ENCODE measurements around the gene CALML4. TPM values are rescaled to one million over a fixed set of nuclear protein-coding genes. Genes with fewer than 3 reads are reported as not detected.

Gene CALML4
- total RNA-seq, 1 donor, result 5.2 TPM

DNA sequence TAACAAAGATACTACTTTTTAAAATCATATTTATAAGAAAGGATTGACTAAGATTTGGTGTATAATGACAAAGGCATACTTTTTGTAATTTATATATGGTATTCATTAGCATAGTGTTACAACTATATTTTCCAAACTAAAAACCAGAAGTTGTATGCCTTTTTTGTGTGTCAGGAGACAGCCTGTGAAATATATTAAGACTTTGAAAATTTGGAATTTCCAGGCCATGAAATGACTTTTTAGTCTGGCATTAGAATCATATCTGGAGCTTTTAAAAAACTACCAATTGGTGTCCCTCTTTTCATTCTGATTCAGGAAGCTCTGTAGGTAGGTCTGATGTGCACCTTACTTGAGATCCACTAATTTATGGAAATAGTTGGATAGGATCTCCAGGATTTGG lies 41.9 kb downstream of the CALML4 start:
- Histone ChIP-seq H3K27me3 (ENCODE audit: insufficient read depth, low read length) (no peaks in the 10 kb centered on the region), H3K4me3 (ENCODE audit: low read length) (no peak overlapping the region), H3K9me3 (ENCODE audit: low read depth, low read length) (no peaks in the 10 kb centered on the region), H3K4me1 (ENCODE audit: insufficient read depth, low read length) (no peaks in the 10 kb centered on the region)

DNA sequence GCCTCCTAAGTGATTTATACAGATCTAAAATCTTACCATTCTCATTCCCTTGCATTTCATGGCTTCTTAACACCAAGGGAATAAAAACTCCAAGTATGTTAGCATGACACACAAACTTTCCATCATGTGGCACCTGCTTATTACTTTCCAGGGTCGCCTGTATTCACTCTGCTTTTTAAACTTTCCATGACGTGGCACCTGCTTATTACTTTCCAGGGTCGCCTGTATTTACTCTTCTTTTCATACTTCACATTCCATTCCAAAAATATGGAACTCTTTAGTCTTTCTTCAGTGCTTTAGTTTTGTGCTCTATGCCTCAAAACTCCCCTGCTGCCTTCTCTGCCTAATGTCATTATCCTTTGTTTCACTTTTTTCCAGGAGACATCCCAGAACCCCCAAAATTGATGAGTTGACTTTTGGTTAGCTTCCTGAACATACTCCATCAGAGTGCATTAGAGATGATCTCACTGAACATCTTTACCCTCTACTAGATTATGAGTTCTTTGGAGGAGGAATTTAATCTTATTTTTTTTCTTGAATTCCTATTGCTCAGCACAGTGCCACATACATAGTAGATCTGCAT lies 47.0 kb downstream of the CALML4 start:
- H3K27me3 ChIP-seq (ENCODE audit: insufficient read depth, low read length), result no peaks in the 10 kb centered on the region
- H3K4me1 ChIP-seq (ENCODE audit: insufficient read depth, low read length), result no peaks in the 10 kb centered on the region
- H3K4me3 ChIP-seq (ENCODE audit: low read length), result no peak overlapping the region
- H3K9me3 ChIP-seq (ENCODE audit: low read depth, low read length), result no peaks in the 10 kb centered on the region

- Histone ChIP-seq H3K27me3 (ENCODE audit: insufficient read depth, low read length) (no peaks in the 10 kb centered on the region), H3K9me3 (ENCODE audit: low read depth, low read length) (no peaks in the 10 kb centered on the region), H3K4me3 (ENCODE audit: low read length) (no peak overlapping the region)
Observed at GRCh38 chr15:68157074-68157473, 48.1 kb downstream of the CALML4 start.

GRCh38 chr15:68154923-68155559 lies 50.1 kb downstream of the CALML4 start:
- Histone ChIP-seq H3K27me3 (ENCODE audit: insufficient read depth, low read length) (no peaks in the 10 kb centered on the region), H3K4me1 (ENCODE audit: insufficient read depth, low read length) (no peaks in the 10 kb centered on the region), H3K4me3 (ENCODE audit: low read length) (no peak overlapping the region), H3K9me3 (ENCODE audit: low read depth, low read length) (no peaks in the 10 kb centered on the region)

More at GRCh38 chr15:68157074-68157473, 48.1 kb downstream of the CALML4 start:
- H3K4me1 ChIP-seq (ENCODE audit: insufficient read depth, low read length), result no peaks in the 10 kb centered on the region

DNA sequence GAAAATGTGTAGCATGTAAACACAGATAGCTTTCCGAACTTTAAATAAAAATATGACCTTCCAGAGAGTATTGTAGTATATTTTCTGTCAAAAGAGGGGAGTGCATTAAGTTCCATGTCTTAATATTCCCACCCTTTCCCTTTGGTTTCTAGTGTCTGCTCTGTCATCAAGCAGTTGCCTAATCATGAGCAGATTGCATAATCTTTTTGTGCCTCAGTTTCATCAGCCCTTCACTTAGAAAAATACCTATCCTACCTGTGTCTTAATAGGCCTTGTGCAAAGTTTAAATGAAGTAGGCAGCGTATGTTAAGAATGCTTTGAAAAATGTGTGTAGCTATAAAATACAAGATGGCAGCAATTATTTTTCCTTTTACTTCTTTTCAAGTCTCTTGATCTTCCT lies 52.8 kb downstream of the CALML4 start:
- no peaks in the 10 kb centered on the region for H3K4me1 ChIP-seq (ENCODE audit: insufficient read depth, low read length)
- no peak overlapping the region for H3K4me3 ChIP-seq (ENCODE audit: low read length)
- H3K27me3 ChIP-seq (ENCODE audit: insufficient read depth, low read length), result no peaks in the 10 kb centered on the region
- H3K9me3 ChIP-seq (ENCODE audit: low read depth, low read length), result no peaks in the 10 kb centered on the region

DNA sequence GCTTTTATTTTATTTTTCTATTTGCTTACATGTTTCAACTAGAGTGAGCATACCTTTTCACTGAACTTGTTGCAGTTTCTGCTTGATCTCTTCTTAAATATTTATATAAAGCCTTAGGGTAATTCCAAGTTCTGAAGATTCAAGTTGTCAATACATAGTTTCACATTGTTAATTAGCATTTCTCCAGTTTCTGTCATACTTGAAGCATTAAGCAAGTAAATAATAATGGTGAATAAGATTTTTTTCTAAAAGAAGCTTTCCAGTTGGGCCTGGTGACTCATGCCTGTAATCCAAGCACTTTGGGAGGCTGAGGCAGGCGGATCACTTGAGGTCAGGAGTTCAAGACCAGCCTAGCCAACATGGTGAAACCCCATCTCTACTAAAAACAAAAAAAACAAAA lies 53.9 kb downstream of the CALML4 start:
- H3K9me3 ChIP-seq (ENCODE audit: low read depth, low read length), result no peaks in the 10 kb centered on the region
- H3K4me1 ChIP-seq (ENCODE audit: insufficient read depth, low read length), result no peaks in the 10 kb centered on the region
- H3K27me3 ChIP-seq (ENCODE audit: insufficient read depth, low read length), result no peaks in the 10 kb centered on the region
- H3K4me3 ChIP-seq (ENCODE audit: low read length), result no peak overlapping the region

DNA sequence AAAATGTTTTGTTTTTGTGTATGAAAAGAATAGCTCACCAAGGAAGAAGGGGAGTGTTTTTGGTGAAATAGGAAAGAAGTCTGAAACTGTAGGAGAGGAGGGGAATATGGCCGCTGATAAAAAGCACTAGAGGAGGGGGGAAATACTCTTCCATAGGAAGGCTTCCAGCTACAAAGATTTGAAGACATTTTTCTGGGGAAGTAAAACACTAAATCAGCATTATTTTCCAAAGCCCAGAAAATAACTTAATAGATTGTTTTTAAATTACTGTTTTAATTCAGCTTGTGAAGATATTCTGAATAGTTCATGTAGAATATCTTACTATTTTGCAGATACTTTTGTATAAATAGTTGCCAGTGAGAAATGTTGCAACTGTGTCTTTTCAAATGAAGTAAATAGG lies 54.9 kb downstream of the CALML4 start:
- no peaks in the 10 kb centered on the region for H3K4me1 ChIP-seq (ENCODE audit: insufficient read depth, low read length)
- H3K9me3 ChIP-seq (ENCODE audit: low read depth, low read length), result no peaks in the 10 kb centered on the region
- no peaks in the 10 kb centered on the region for H3K27me3 ChIP-seq (ENCODE audit: insufficient read depth, low read length)
- no peak overlapping the region for H3K4me3 ChIP-seq (ENCODE audit: low read length)

DNA sequence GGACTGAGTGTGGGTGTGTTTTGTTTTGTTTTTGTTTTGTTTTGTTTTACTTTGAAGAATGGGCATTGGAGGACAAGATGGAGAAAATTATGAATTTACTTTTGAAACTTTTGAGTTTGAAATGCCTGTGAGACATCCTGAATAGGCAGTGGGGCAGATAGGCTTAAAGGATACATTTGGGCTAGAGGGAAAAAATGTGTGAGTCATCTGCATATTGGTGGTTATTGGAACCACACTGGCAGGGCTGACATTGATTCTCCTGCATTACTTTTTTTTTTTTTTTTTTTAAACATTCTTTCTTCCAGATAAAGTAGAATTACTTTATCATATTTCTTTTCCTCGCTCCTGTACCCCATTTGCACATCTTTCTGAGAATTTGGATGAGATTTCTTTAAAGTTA lies 56.1 kb downstream of the CALML4 start:
- Histone ChIP-seq H3K27me3 (ENCODE audit: insufficient read depth, low read length) (no peaks in the 10 kb centered on the region), H3K4me3 (ENCODE audit: low read length) (no peak overlapping the region), H3K4me1 (ENCODE audit: insufficient read depth, low read length) (no peaks in the 10 kb centered on the region), H3K9me3 (ENCODE audit: low read depth, low read length) (no peaks in the 10 kb centered on the region)

- no peaks in the 10 kb centered on the region for H3K27me3 ChIP-seq (ENCODE audit: insufficient read depth, low read length)
- no peaks in the 10 kb centered on the region for H3K4me1 ChIP-seq (ENCODE audit: insufficient read depth, low read length)
- H3K4me3 ChIP-seq (ENCODE audit: low read length), result no peak overlapping the region
- no peaks in the 10 kb centered on the region for H3K9me3 ChIP-seq (ENCODE audit: low read depth, low read length)
Observed at GRCh38 chr15:68148039-68148438, 57.1 kb downstream of the CALML4 start.

GRCh38 chr15:68145706-68146105 lies 59.4 kb downstream of the CALML4 start:
- Histone ChIP-seq H3K9me3 (ENCODE audit: low read depth, low read length) (no peaks in the 10 kb centered on the region), H3K4me1 (ENCODE audit: insufficient read depth, low read length) (no peaks in the 10 kb centered on the region), H3K4me3 (ENCODE audit: low read length) (no peak overlapping the region), H3K27me3 (ENCODE audit: insufficient read depth, low read length) (no peaks in the 10 kb centered on the region)

DNA sequence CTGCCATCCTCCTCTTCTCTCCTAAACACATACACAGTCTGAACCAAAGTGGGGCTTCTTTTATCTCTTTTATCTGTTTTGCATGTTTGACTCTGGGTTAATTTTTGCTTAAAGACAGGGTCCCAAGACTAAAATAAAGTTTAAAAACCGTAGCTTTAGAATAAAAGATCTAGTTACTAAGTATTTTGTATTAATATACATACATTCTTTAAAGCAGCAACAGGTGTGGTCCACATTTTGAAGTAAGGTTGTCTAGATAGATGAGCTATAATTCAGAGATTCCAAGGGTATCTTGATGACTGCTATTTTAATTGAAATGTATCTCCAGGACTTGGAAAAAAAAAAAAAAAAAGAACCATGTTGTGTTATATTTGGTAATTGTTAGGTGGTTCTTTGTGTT lies 61.3 kb downstream of the CALML4 start:
- Histone ChIP-seq H3K4me3 (ENCODE audit: low read length) (no peak overlapping the region), H3K9me3 (ENCODE audit: low read depth, low read length) (no peaks in the 10 kb centered on the region), H3K27me3 (ENCODE audit: insufficient read depth, low read length) (no peaks in the 10 kb centered on the region), H3K4me1 (ENCODE audit: insufficient read depth, low read length) (no peaks in the 10 kb centered on the region)

DNA sequence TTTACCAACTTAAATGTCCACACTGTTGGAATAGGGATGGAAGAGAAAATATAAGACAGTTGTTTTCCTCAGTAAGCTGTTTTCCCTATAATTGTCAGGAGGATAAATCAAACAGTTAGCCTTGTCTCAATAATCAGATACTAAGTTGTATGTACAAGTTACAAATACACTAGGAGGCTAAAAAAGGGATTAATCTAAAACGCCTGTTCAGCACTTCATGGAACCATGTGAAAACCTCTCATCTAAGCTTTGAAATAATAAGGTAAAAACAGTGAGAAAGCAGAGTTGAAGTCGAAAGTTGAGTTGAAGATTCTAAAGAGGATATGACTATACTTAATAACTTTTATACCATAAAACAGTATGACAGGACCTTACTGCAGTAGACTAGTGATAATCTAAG lies 62.0 kb downstream of the CALML4 start:
- Histone ChIP-seq H3K4me1 (ENCODE audit: insufficient read depth, low read length) (no peaks in the 10 kb centered on the region), H3K27me3 (ENCODE audit: insufficient read depth, low read length) (no peaks in the 10 kb centered on the region), H3K9me3 (ENCODE audit: low read depth, low read length) (no peaks in the 10 kb centered on the region), H3K4me3 (ENCODE audit: low read length) (no peak overlapping the region)

Other genes starting within 250 kb of the CALML4 start
- 200 TPM for gene PIAS1, start 151.0 kb downstream of the CALML4 start, total RNA-seq
- 9.3 TPM for gene CLN6, start 24.4 kb upstream of the CALML4 start, total RNA-seq
- 88.2 TPM for gene FEM1B, start 72.4 kb upstream of the CALML4 start, total RNA-seq
- gene ITGA11, start 226.8 kb upstream of the CALML4 start, total RNA-seq, result under 0.01 TPM

Data from mononuclear cell (primary cell).